Measurements from ENCODE around the gene CARMIL3.

CARMIL3 gene

DNA sequence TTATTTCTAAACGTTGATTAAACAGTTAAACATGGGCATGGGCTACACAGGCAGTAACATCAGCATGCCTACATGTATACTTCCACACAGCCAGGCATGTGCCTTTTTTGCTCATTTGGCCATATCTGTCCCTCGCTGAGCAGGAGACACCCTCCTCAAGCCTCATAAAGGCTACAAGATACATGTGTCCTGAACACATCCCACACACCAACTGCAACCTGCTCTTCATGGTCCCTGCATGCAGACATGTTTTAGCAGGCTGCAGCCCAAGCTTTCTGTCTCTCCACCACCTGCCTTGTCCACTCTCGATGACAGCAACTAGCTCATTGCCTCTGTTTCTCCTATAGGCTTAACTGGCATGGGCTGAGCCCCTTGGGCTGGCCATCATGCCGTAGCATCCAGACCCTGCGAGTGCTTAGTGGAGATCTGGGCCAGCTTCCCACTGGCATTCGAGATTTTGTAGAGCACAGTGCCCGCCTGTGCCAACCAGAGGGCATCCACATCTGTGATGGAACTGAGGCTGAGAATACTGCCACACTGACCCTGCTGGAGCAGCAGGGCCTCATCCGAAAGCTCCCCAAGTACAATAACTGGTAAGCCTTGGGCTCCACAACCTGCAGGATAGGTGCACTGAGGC is 44.9 kb downstream of the CARMIL3 start:
- H3K4me3 ChIP-seq (replicated peaks in 1 of 2; ENCODE audit: low read depth in 2 of 2, low read length in 2 of 2) = no peak overlapping the region
- no peak for DNase-seq (ENCODE audit: low read depth in 2 of 2)
- TF ChIP-seq CTCF (IDR thresholded peaks at IDR 0.05; ENCODE audit: low read depth, low read length) = no peak

DNA sequence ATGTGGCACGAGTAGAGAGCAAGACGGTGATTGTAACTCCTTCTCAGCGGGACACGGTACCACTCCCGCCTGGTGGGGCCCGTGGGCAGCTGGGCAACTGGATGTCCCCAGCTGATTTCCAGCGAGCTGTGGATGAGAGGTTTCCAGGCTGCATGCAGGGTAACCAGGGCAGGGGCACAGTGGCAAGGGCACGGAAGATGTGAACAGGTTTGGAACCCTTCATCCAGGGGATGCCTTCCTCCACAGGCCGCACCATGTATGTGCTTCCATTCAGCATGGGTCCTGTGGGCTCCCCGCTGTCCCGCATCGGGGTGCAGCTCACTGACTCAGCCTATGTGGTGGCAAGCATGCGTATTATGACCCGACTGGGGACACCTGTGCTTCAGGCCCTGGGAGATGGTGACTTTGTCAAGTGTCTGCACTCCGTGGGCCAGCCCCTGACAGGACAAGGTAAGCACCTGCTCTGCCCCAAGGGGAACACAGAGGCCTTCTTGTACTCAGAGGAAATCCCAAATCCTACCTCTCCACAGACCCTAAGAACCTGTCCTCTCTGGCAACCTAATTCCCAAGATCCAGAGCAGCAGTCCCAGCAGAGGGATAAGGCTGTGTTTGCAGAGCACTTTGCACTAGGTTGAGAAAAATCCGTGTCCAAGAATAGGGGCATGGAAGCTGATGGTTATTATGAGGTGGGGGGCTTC is 46.6 kb downstream of the CARMIL3 start:
- no peak for DNase-seq (ENCODE audit: low read depth in 2 of 2)
- TF ChIP-seq CTCF (IDR thresholded peaks at IDR 0.05; ENCODE audit: low read depth, low read length) = no peak
- H3K4me3 ChIP-seq (replicated peaks in 1 of 2; ENCODE audit: low read depth in 2 of 2, low read length in 2 of 2) = no peak overlapping the region

- no peak overlapping the region for H3K4me3 ChIP-seq (replicated peaks in 1 of 2; ENCODE audit: low read depth in 2 of 2, low read length in 2 of 2)
- no peak for TF ChIP-seq CTCF (IDR thresholded peaks at IDR 0.05; ENCODE audit: low read depth, low read length)
- no peak for DNase-seq (ENCODE audit: low read depth in 2 of 2)
Measured at GRCh38 chr14:24098927-24099813, 47.4 kb downstream of the CARMIL3 start.

GRCh38 chr14:24100197-24100981 is 48.6 kb downstream of the CARMIL3 start:
- DNase-seq (ENCODE audit: low read depth in 2 of 2) = no peak
- no peak overlapping the region for H3K4me3 ChIP-seq (replicated peaks in 1 of 2; ENCODE audit: low read depth in 2 of 2, low read length in 2 of 2)
- TF ChIP-seq CTCF (IDR thresholded peaks at IDR 0.05; ENCODE audit: low read depth, low read length) = no peak

- TF ChIP-seq CTCF (IDR thresholded peaks at IDR 0.05; ENCODE audit: low read depth, low read length) = no peak
Measured at GRCh38 chr14:24100982-24101494, 49.2 kb downstream of the CARMIL3 start.

More at GRCh38 chr14:24100982-24101494, 49.2 kb downstream of the CARMIL3 start:
- DNase-seq (ENCODE audit: low read depth in 2 of 2) = no peak
- no peak overlapping the region for H3K4me3 ChIP-seq (replicated peaks in 1 of 2; ENCODE audit: low read depth in 2 of 2, low read length in 2 of 2)

All from cardiac fibroblast (primary cell).